Nephron progenitor cell (in vitro differentiated cells): Measurements from ENCODE around the gene RABGGTA.
"Not testable (repeated sequence)": the region's sequence is repeated elsewhere in the genome, so short reads cannot be mapped to it uniquely, and the experiment has no call there.

Experiments
- DNase-seq: peaks from one replicate; pipeline ENCODE4 v3.0.0; 2021
- H3K27ac Mint-ChIP-seq: 2 replicates; pipeline ENCODE4 v1.8.0; 2021; ENCODE audit warnings: mild to moderate bottlenecking, moderate library complexity, mixed read lengths
- H3K27me3 Mint-ChIP-seq: 2 replicates; pipeline ENCODE4 v1.8.0; 2021; ENCODE audit warnings: mild to moderate bottlenecking, low read depth, mixed read lengths; ENCODE audit not compliant: poor library complexity
- H3K36me3 Mint-ChIP-seq: 2 replicates; pipeline ENCODE4 v1.8.0; 2021; ENCODE audit warnings: low read depth, mixed read lengths
- H3K4me1 Mint-ChIP-seq: 2 replicates; pipeline ENCODE4 v1.8.0; 2021; ENCODE audit warnings: mixed read lengths
- H3K4me3 Mint-ChIP-seq: 2 replicates; pipeline ENCODE4 v1.8.0; 2021; ENCODE audit warnings: mild to moderate bottlenecking, moderate library complexity, mixed read lengths
- H3K9me3 Mint-ChIP-seq: 2 replicates; pipeline ENCODE4 v1.8.0; 2021; ENCODE audit warnings: mild to moderate bottlenecking, moderate library complexity, mixed read lengths
- TF ChIP-seq, protein P1 (sequence below): fragments of 200-600 bp; sonication (generic); IDR thresholded peaks from 2 replicates; pipeline ENCODE4 v1.5.0; 2021; ENCODE audit warnings: antibody characterized with exemption

The RABGGTA gene

DNA sequence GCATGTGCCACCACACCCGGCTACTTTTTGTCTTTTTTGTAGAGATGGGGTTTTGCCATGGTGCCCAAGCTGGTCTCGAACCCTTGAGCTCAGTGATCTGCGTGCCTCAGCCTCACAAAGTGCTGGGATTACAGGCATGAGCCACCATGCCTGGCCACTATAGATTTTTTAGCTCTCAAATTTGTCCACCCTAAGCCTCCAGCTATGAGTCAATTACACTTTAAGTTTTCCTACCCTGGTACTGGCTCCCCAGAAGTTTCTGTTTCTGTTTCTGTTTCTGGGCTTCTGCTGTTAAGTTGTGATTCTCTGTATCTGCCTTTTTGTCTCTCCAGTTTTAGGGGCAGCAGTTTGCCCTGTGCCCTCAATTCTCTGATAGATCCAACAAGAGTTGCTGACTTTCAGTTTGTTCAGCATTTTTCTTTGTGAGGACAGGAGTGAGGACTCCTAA lies 24.6 kb downstream of the RABGGTA start:
- H3K9me3 Mint-ChIP-seq, result no peaks in the 10 kb centered on the region
- H3K27me3 Mint-ChIP-seq, result peaks cover 26% of the 10 kb centered on the region
- no peaks in the 10 kb centered on the region for H3K36me3 Mint-ChIP-seq
- no peak overlapping the region for H3K27ac Mint-ChIP-seq
- H3K4me3 Mint-ChIP-seq, result no peak overlapping the region
- TF ChIP-seq, protein P1, sequence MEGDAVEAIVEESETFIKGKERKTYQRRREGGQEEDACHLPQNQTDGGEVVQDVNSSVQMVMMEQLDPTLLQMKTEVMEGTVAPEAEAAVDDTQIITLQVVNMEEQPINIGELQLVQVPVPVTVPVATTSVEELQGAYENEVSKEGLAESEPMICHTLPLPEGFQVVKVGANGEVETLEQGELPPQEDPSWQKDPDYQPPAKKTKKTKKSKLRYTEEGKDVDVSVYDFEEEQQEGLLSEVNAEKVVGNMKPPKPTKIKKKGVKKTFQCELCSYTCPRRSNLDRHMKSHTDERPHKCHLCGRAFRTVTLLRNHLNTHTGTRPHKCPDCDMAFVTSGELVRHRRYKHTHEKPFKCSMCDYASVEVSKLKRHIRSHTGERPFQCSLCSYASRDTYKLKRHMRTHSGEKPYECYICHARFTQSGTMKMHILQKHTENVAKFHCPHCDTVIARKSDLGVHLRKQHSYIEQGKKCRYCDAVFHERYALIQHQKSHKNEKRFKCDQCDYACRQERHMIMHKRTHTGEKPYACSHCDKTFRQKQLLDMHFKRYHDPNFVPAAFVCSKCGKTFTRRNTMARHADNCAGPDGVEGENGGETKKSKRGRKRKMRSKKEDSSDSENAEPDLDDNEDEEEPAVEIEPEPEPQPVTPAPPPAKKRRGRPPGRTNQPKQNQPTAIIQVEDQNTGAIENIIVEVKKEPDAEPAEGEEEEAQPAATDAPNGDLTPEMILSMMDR, result no peak
- no peak for DNase-seq
- H3K4me1 Mint-ChIP-seq, result peaks cover 21% of the 10 kb centered on the region

DNA sequence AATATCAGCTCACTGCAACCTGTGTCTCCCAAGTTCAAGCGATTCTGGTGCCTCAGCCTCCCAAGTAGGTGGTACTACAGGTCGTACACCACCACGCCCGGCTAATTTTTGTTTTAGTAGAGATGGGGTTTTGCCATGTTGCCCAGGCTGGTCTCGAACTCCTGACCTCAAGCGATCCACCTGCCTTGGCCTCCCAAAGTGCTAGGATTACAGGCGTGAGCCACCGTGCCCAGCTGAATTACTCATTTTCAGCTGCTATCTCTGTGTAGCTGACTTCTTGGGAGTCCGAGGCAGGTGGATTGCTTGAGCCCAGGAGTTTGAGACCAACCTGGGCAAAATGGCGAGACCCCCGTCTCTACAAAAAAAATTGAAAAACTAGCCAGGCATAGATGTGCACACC lies 26.0 kb downstream of the RABGGTA start:
- H3K4me3 Mint-ChIP-seq, H3K27ac Mint-ChIP-seq, DNase-seq, H3K9me3 Mint-ChIP-seq, H3K36me3 Mint-ChIP-seq: not testable (repeated sequence)
- peaks cover 33% of the 10 kb centered on the region for H3K4me1 Mint-ChIP-seq
- H3K27me3 Mint-ChIP-seq, result peaks cover 23% of the 10 kb centered on the region

DNA sequence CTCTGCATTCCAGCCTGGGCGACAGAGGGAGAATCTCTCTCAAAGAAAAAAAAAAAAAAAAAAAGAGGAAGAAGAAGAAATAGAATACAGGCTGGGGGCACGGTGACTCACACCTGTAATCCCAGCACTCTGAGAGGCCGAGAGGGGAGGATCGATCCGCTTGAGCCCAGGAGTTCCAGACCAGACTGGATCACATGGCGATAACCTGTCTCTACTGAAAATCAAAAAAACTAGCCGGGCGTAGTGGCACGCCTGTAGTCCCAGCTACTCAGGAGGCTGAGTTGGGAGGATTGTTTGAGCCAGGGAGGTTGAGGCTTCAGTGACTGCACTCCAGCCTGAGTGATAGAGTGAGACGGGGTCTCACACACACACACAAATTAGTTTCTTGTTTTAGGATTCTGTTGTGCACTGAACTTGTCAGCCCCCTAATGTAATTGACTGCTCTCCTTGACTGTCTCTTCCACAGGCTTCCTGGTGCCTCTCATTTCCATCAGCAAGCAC lies 28.0 kb downstream of the RABGGTA start:
- DNase-seq, result no peak
- Mint-ChIP-seq H3K27ac (peak overlapping the region; percentile 100), H3K27me3 (peaks cover 17% of the 10 kb centered on the region), H3K4me3 (peak overlapping the region; percentile 97), H3K36me3 (peaks cover 13% of the 10 kb centered on the region), H3K9me3 (no peaks in the 10 kb centered on the region), H3K4me1 (peaks cover 41% of the 10 kb centered on the region)
- TF ChIP-seq, protein P1, result no peak

DNA sequence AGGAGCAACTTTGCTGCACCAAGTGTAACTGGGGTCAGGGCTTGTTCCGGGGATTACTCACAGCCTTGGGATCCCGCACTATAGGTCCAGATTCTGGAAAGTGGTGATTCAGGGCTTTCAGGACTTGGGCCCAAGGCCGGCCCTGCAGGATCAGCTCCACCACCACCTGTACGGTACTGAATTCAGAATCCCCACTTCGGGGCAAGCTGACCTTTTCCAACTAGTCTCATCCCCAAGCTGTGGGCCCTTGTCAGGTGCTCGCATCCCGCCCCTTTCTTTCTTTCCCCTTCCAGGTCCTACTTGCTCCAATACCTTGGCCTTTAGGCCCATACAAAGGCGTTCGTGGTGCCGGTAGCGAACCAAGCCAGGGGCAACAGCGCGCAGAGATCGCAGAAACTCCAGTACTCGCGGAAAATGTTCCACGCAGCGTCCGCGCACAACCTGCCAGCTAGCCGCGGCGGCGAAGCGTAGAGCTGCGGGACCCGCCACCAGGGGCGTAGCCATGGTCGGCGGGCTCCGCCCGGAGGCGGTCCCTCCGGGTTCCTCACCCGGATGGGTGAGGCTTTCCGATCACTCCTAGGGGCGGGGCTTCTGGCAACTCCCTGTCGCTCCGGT lies 29.5 kb downstream of the RABGGTA start:
- Mint-ChIP-seq H3K9me3 (no peaks in the 10 kb centered on the region), H3K4me3 (peak overlapping the region; percentile 97), H3K27ac (peak overlapping the region; percentile 100), H3K4me1 (peaks cover 41% of the 10 kb centered on the region), H3K36me3 (peaks cover 27% of the 10 kb centered on the region), H3K27me3 (peaks cover 13% of the 10 kb centered on the region)
- DNase-seq, result peak; percentile 95
- TF ChIP-seq, protein P1, result peak; percentile 52

GRCh38 chr14:24240110-24240918 lies 31.1 kb downstream of the RABGGTA start:
- TF ChIP-seq, protein P1, result no peak
- H3K27ac Mint-ChIP-seq, result no peak overlapping the region
- peaks cover 41% of the 10 kb centered on the region for H3K4me1 Mint-ChIP-seq
- H3K4me3 Mint-ChIP-seq, result peak overlapping the region; percentile 97
- DNase-seq, result no peak
- no peaks in the 10 kb centered on the region for H3K9me3 Mint-ChIP-seq
- peaks cover 4% of the 10 kb centered on the region for H3K27me3 Mint-ChIP-seq
- peaks cover 38% of the 10 kb centered on the region for H3K36me3 Mint-ChIP-seq

- Mint-ChIP-seq H3K27ac (peak overlapping the region; percentile 40), H3K4me1 (peaks cover 45% of the 10 kb centered on the region)
Observed at GRCh38 chr14:24238527-24239037, 32.8 kb downstream of the RABGGTA start.

More at GRCh38 chr14:24238527-24239037, 32.8 kb downstream of the RABGGTA start:
- H3K36me3 Mint-ChIP-seq, result peaks cover 38% of the 10 kb centered on the region
- H3K4me3 Mint-ChIP-seq, result no peak overlapping the region
- no peaks in the 10 kb centered on the region for H3K9me3 Mint-ChIP-seq
- peaks cover 4% of the 10 kb centered on the region for H3K27me3 Mint-ChIP-seq
- TF ChIP-seq, protein P1, result no peak
- DNase-seq, result no peak
